GM10266 (cell line): ENCODE data around the gene CKMT2.

ENCODE experiments used
- DNase-seq: peaks from one replicate; pipeline ENCODE4 v3.0.0; 2012; ENCODE audit errors: extremely low spot score
- CTCF ChIP-seq: IDR thresholded peaks from 2 replicates; pipeline ENCODE4 v1.5.1; 2012; ENCODE audit warnings: mild to moderate bottlenecking, low read depth; ENCODE audit not compliant: control insufficient read depth, insufficient read depth; ENCODE audit errors: missing control alignments

CKMT2 gene

GRCh38 chr5:81191726-81192372 is 41.3 kb upstream of the CKMT2 start:
- no peak for DNase-seq
- no peak for TF ChIP-seq CTCF

GRCh38 chr5:81192373-81192750 is 40.8 kb upstream of the CKMT2 start:
- TF ChIP-seq CTCF = no peak
- no peak for DNase-seq

- peak; percentile 89 for DNase-seq
- TF ChIP-seq CTCF = peak; percentile 95
Measured at GRCh38 chr5:81194633-81195334, 38.3 kb upstream of the CKMT2 start.

- no peak for DNase-seq
- TF ChIP-seq CTCF = no peak
Measured at GRCh38 chr5:81195335-81195929, 37.7 kb upstream of the CKMT2 start.

- TF ChIP-seq CTCF = no peak
- DNase-seq = no peak
Measured at GRCh38 chr5:81202655-81203054, 30.5 kb upstream of the CKMT2 start.

- no peak for TF ChIP-seq CTCF
Measured at GRCh38 chr5:81203729-81204128, 29.4 kb upstream of the CKMT2 start.

GRCh38 chr5:81204205-81204604 is 28.9 kb upstream of the CKMT2 start:
- no peak for DNase-seq
- TF ChIP-seq CTCF = no peak

More at GRCh38 chr5:81203729-81204128, 29.4 kb upstream of the CKMT2 start:
- DNase-seq = no peak
